ENCODE data around the gene PCDHGA5.
"Not testable (repeated sequence)": the region's sequence is repeated elsewhere in the genome, so short reads cannot be mapped to it uniquely, and the experiment has no call there.

PCDHGA5 gene

DNA sequence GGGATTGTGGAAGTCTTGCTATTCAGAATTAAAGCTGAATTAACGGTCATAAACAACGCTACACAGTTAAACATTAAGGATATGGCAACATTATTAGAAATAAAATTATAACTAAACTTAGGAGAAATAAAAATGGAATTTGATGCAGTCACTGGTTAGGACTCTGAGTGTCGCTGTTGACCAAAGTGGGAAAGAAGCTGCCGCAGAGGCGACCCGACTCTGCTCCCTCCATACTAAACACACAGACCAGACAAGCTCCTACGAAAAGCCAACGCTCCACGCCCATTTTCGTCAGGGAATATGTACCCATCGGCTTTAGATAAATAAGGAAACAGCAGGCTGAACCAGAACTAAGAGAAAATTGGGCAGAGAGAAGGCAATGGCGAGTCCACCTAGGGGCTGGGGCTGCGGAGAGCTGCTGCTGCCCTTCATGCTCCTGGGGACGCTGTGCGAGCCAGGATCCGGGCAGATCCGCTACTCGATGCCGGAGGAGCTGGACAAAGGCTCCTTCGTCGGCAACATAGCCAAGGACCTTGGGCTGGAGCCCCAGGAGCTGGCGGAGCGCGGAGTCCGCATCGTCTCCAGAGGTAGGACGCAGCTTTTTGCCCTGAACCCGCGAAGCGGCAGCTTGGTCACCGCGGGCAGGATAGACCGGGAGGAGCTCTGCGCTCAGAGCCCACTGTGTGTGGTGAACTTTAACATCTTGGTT, at the start of gene PCDHGA5:
PCDHGA5 (plus strand) TSS at position 211 of the 709 bp plus-strand sequence; CDS start at position 380, 169 bp downstream.
- DNase-seq = no peak

DNA sequence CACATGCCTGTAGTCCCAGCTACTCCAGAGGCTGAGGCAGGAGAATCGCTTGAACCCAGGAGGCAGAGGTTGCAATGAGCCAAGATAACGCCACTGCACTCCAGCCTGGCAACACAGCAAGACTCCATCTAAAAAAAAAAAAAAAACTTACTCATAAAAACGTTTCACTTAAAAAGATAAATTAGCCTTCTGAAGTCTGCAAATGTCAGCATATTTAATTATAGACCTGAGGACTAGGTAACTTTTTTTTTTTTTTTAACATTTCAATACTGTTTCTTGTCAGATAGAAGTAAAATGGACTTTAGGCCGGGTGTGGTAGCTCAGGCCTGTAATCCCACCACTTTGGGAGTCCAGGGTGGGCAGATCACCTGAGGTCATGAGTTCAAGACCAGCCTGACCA, 47.0 kb upstream of the PCDHGA5 start:
- DNase-seq = not testable (repeated sequence)

DNA sequence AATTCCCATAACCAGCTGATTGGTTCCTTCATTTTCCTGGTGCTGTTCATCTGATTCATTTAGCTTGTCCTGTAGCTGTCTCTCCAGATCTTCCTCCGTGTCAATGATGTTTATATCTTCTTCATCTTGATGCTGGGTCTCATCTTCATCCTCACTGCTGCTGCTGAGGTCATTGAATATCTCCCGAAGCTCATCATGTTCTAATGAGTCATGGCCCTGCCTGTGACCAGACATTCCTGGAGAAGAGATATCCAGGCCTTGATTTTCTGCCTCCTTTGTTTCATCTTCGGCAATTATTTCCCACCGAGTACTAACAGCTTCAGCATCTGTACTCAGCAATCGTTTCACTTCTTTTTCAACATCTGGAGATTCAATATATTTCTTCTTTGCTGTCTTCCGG, 44.8 kb upstream of the PCDHGA5 start:
- no peak for DNase-seq

DNA sequence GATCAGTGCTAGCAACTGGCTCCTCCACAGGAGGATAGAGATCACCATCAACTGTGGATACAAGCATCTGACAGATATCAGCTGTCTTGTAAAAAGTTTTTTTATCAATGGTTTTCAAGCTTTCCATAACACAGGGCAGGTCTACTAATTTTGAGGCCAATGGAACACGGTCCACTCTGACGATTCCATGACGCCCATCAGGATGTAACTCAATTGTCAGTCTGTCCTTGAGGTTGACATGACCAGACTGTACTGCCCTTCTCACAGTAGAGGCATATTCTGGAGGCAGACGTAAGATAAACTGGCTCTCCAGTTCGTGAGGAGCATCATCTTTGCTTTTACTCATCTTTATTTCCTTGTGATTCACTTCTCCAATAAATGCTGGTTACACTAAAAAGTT, 44.3 kb upstream of the PCDHGA5 start:
- DNase-seq = no peak

DNA sequence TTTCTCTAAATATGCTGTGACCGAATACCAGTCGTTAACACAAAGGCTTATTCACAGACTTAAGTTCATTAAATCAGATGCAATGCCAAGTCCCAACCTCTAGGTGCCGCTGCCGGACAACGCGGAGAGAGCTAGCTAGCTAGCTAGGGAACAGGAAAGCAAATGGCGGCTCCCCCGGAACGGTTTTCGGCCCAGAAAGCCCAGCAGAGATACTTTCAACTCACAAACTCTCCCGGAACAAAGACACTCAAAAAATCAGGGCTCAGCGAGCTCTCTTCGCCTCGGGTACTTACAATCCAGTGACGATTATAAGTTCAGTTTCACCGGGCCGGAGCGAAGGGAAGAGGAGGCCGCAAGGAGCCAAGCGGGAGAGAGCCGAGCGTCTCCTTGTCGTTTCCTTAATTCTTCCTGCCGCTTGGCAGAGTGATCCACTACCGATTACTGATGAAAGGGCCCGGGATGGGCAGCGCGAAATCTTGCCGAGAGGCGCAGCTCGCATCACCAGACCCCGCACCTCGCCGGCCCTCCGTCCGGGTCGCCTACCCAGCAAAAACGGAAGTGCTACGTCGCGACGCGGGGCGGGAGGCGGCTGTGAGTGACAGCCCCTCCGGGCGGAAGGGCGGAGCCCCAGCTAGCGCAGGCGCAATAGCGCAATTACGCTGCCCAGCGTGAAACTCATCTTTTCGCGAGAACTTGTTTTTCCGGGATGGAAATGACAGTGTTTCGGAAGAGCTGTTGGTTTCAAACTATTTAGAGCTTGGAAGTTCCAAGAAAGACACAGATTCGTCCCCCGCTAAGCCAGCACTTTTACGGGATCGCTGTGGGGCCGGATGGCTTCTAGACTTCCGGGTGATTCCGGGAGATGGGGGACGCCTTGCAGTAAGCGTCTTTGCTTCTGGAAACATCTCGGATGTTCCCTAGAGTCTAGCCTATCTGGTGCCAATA, 43.5 kb upstream of the PCDHGA5 start, which contains the start of gene TAF7:
TAF7 (minus strand) TSS at position 560 of the 945 bp plus-strand sequence. CDS start 740 bp downstream, outside the sequence.
- DNase-seq = peak; percentile 72

DNA sequence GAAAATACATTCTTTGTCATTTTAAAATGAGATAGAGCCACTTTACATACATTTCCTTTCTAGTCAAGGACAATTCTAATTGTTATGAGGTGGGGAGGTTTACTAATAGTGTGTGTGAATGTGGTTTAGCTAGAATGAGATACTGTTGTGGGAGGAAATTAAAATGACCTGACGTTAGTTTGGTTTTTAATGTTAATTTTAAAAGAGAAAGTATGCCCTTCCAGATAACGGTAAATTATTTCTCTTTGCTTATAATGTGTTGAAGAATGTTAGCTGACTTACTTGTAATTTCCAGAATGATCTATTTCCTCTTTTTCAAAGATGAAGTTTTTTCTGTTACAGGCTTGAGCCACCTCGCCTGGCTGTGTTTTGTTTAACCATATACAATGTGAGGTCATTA, 41.7 kb upstream of the PCDHGA5 start:
- no peak for DNase-seq

GRCh38 chr5:141326088-141326854, 37.7 kb upstream of the PCDHGA5 start:
- no peak for DNase-seq

DNA sequence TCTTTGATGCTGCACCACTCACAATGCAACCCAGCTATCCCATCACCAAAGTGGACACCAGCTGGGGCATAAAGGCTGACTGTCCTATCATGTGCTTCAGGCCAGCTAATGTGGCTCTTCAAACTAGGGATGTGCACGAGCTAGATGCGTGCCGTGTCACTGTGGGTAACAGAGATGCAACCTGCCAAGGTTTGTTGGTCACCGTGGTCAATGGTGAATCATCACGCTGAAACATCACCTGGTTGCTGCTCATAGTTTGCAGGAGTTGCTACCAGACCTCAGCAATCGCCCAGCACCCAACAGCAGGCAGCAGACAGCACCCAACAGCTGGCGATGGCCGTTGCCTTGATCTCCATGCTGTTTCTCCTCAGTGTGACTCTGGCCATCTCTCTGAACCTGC, 35.7 kb upstream of the PCDHGA5 start:
- DNase-seq = no peak

GRCh38 chr5:141330299-141331080, 33.5 kb upstream of the PCDHGA5 start, which contains the start of gene PCDHGA1:
Gene PCDHGA1, plus strand, starts transcription at chr5:141330514.
- peak; percentile 0 for DNase-seq

GRCh38 chr5:141332571-141332970, 31.4 kb upstream of the PCDHGA5 start:
- not testable (repeated sequence) for DNase-seq

DNA sequence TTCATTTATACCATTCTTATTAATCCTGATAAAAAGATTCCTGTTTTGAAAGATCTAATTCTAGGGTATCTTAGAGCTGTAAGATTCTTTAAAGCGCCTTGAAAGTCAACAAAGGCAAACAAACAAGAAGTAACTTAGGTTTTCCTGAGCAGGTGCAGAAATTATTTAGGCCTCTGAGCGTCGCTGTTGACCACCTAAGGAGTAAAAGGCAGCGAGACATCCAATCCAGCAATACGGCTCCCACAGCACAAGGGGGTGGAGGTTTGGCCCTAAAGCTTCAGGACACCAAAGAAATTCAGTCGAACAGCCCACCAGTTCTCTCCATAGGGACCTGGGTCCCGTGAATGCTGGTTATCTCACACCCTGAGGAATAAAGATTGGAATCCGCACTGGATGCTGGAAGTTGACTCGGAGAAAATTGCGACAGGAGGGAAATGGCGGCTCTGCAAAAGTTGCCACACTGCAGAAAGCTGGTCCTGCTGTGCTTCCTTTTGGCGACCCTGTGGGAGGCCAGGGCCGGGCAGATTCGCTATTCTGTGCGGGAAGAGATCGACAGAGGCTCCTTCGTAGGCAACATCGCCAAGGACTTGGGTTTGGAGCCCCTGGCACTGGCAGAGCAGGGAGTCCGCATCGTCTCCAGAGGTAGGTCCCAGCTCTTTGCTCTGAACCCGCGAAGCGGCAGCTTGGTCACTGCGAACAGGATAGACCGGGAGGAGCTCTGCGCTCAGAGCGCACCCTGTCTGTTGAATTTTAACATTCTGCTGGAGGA, 25.2 kb upstream of the PCDHGA5 start, which contains the start of gene PCDHGA2:
PCDHGA2 (plus strand) TSS at position 223 of the 769 bp plus-strand sequence.
- no peak for DNase-seq

DNA sequence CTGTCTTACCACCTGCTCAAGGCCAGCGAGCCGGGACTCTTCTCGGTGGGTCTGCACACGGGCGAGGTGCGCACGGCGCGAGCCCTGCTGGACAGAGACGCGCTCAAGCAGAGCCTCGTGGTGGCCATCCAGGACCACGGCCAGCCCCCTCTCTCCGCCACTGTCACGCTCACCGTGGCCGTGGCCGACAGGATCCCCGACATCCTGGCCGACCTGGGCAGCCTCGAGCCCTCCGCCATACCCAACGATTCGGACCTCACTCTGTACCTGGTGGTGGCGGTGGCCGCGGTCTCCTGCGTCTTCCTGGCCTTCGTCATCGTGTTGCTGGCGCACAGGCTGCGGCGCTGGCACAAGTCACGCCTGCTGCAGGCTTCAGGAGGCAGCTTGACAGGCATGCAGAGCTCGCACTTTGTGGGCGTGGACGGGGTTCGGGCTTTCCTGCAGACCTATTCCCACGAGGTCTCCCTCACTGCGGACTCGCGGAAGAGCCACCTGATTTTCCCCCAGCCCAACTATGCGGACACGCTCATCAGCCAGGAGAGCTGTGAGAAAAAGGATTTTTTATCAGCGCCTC, 23.1 kb upstream of the PCDHGA5 start:
- not testable (repeated sequence) for DNase-seq

DNA sequence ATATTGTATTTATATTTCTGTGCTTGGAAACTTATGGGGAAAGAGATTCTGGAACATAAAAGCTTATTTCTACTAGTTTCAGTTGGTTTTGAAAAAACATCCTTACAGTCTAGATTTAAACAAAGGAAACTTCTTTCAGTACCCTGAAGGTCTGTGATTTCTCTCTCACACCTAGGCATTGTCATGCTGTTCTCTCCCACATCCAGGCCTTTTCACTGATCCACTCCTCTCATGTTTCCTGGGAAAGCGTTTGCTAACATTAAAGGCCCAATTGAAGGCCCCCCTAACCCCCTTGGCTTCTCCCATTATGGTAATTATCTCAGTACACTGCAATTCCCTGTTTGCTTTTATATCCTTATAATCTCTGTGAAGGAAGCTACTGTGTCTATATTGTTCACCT, 21.2 kb upstream of the PCDHGA5 start:
- DNase-seq = no peak

- DNase-seq = no peak
Measured at GRCh38 chr5:141343242-141343952, 20.6 kb upstream of the PCDHGA5 start, which contains the start of gene PCDHGA3. Gene PCDHGA3, plus strand, starts transcription at chr5:141343829. Its CDS starts 205 bp downstream, at chr5:141344034.

DNA sequence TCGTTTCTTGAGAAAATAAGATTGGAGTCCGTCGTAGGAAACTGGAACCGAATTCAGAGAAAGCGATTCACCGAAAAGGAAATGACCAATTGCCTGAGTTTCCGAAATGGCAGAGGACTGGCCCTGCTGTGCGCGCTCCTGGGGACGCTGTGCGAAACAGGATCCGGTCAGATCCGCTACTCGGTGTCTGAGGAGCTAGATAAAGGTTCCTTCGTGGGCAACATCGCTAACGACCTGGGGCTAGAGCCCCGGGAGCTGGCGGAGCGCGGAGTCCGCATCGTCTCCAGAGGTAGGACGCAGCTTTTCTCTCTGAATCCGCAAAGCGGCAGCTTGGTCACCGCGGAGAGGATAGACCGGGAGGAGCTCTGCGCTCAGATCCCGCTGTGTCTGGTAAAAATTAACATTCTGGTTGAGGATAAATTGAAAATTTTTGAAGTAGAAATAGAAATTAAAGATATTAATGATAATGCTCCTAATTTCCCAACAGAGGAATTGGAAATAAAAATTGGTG, 20.0 kb upstream of the PCDHGA5 start:
- DNase-seq = no peak

- no peak for DNase-seq
Measured at GRCh38 chr5:141345327-141345726, 18.6 kb upstream of the PCDHGA5 start.

GRCh38 chr5:141346017-141346416, 17.9 kb upstream of the PCDHGA5 start:
- not testable (repeated sequence) for DNase-seq

DNA sequence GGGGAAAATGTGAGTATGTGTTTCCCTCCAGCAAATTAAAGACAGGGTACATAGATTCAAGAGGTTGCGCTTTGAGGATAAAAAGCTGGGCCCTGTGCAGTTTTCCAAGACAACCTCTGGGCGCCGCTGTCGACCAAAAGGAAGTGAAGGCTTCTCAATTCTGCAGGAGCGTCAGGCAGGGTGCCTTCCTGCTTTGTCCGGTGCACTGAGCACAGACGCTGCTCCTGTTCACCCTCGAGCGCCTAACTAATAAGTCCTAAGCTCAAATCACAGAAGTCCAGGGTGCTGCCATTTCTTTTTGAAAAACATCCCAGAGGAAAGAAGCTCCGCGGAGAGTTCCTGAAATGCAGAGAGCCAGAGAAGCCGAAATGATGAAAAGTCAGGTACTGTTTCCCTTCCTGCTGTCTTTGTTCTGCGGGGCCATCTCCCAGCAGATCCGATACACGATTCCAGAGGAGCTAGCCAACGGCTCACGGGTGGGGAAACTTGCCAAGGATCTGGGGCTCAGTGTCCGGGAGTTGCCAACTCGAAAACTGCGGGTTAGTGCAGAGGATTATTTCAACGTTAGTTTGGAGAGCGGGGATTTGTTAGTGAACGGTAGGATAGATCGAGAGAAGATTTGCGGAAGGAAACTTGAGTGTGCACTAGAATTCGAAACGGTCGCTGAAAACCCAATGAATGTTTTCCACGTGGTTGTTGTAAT, 13.9 kb upstream of the PCDHGA5 start, which contains the start of gene PCDHGB1:
PCDHGB1 (plus strand) TSS at position 183 of the 703 bp plus-strand sequence; CDS start at position 345, 162 bp downstream.
- DNase-seq = no peak

DNA sequence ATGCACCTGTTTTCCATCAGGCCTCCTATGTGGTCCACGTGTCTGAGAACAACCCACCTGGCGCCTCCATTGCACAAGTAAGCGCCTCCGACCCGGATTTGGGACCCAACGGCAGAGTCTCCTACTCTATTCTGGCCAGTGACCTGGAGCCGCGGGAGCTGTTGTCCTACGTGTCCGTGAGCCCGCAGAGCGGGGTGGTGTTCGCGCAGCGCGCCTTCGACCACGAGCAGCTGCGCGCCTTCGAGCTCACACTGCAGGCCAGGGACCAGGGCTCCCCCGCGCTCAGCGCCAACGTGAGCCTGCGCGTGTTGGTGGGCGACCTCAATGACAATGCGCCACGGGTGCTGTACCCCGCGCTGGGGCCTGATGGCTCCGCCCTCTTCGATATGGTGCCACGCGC, 12.4 kb upstream of the PCDHGA5 start:
- no peak for DNase-seq

All from DMS153 (cell line).